SK-N-MC (cell line): Measurements from ENCODE around the gene WNT3.

Experiments used
- EZH2 ChIP-seq: fragments of 200-600 bp; sonication (generic); IDR thresholded peaks from one replicate; pipeline ENCODE4 v1.6.1; 2017; ENCODE audit warnings: antibody characterized with exemption
- POLR2AphosphoS5 ChIP-seq: IDR thresholded peaks from 2 replicates; pipeline ENCODE4 v1.6.1; 2012; ENCODE audit warnings: mild to moderate bottlenecking, low read depth, low read length, borderline replicate concordance

DNA sequence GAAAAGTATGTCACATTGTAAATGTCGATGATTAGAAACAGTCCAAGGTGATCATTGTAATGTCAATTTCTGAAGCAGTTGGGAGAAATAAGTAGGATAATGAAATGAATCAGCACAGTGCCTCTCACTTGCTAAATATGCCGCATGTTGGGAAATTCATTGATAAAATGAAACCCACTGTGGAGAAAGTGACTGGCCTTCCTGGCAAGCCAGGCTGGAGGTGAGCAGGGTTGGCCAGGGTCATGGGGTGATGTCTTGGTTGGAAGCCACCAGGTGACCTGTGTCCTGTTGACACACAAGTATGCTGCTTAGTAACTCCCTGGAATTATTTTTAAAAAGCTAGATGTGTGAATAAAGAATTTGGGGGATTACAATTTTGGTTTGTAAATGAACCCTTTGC lies 18.0 kb upstream of the WNT3 start:
- no peak for TF ChIP-seq POLR2AphosphoS5
- TF ChIP-seq EZH2, result no peak
